IMR-90 (cell line): ENCODE measurements around the gene PTPN3.

Experiments
- BHLHE40 ChIP-seq: fragments of 150-350 bp; IDR thresholded peaks from 2 replicates; pipeline ENCODE4 v1.6.1; 2016; ENCODE audit warnings: mild to moderate bottlenecking, low read depth, low read length
- CEBPB ChIP-seq: IDR thresholded peaks from 2 replicates; pipeline ENCODE4 v1.6.1; 2012; ENCODE audit warnings: low read depth, low read length, improper control_type of control experiment
- CHD1 ChIP-seq: IDR thresholded peaks from 2 replicates; pipeline ENCODE4 v1.6.1; 2012; ENCODE audit warnings: low read depth, low read length, improper control_type of control experiment
- CTCF ChIP-seq: conservative IDR thresholded peaks from 2 replicates; pipeline ENCODE4 v1.5.1; 2012; ENCODE audit warnings: mild to moderate bottlenecking, low read depth, low read length, improper control_type of control experiment
- MAFK ChIP-seq: IDR thresholded peaks from 2 replicates; pipeline ENCODE4 v1.6.1; 2012; ENCODE audit warnings: low read depth, low read length, improper control_type of control experiment
- MAZ ChIP-seq: IDR thresholded peaks from 2 replicates; pipeline ENCODE4 v1.6.1; 2012; ENCODE audit warnings: low read depth, mild to moderate bottlenecking, low read length, improper control_type of control experiment, moderate library complexity, borderline replicate concordance
- POLR2A ChIP-seq: IDR thresholded peaks from 2 replicates; pipeline ENCODE4 v1.6.1; 2012; ENCODE audit warnings: mild to moderate bottlenecking, low read depth, low read length
- RAD21 ChIP-seq: IDR thresholded peaks from 2 replicates; pipeline ENCODE4 v1.6.1; 2012; ENCODE audit warnings: low read length, improper control_type of control experiment
- RCOR1 ChIP-seq: IDR thresholded peaks from 2 replicates; pipeline ENCODE4 v1.6.1; 2012; ENCODE audit warnings: mild to moderate bottlenecking, low read length, improper control_type of control experiment; ENCODE audit not compliant: insufficient replicate concordance
- USF2 ChIP-seq: fragments of 150-350 bp; IDR thresholded peaks from 2 replicates; pipeline ENCODE4 v1.6.1; 2017; ENCODE audit warnings: mild to moderate bottlenecking, antibody characterized with exemption, low read length, low read depth

- no peak for TF ChIP-seq CTCF
- no peak for TF ChIP-seq MAFK
- peak; percentile 57; the same call in 1 of the 2 replicates for TF ChIP-seq MAZ
- TF ChIP-seq POLR2A, result no peak
- no peak for TF ChIP-seq CEBPB
- TF ChIP-seq CHD1, result no peak
- no peak for TF ChIP-seq RAD21
- no peak for TF ChIP-seq BHLHE40
- TF ChIP-seq RCOR1, result no peak
- no peak for TF ChIP-seq USF2
Observed at GRCh38 chr9:109328978-109329637, 169.0 kb downstream of the PTPN3 start.
